Nephron progenitor cell (in vitro differentiated cells): ENCODE data around the gene LEKR1.
"Not testable (repeated sequence)": the region's sequence is repeated elsewhere in the genome, so short reads cannot be mapped to it uniquely, and the experiment has no call there.

Experiments used
- DNase-seq: peaks from one replicate; pipeline ENCODE4 v3.0.0; 2021
- H3K27ac Mint-ChIP-seq: 2 replicates; pipeline ENCODE4 v1.8.0; 2021; ENCODE audit warnings: mild to moderate bottlenecking, moderate library complexity, mixed read lengths
- H3K27me3 Mint-ChIP-seq: 2 replicates; pipeline ENCODE4 v1.8.0; 2021; ENCODE audit warnings: mild to moderate bottlenecking, low read depth, mixed read lengths; ENCODE audit not compliant: poor library complexity
- H3K36me3 Mint-ChIP-seq: 2 replicates; pipeline ENCODE4 v1.8.0; 2021; ENCODE audit warnings: low read depth, mixed read lengths
- H3K4me1 Mint-ChIP-seq: 2 replicates; pipeline ENCODE4 v1.8.0; 2021; ENCODE audit warnings: mixed read lengths
- H3K4me3 Mint-ChIP-seq: 2 replicates; pipeline ENCODE4 v1.8.0; 2021; ENCODE audit warnings: mild to moderate bottlenecking, moderate library complexity, mixed read lengths
- H3K9me3 Mint-ChIP-seq: 2 replicates; pipeline ENCODE4 v1.8.0; 2021; ENCODE audit warnings: mild to moderate bottlenecking, moderate library complexity, mixed read lengths
- TF ChIP-seq, protein P1 (sequence below): fragments of 200-600 bp; sonication (generic); IDR thresholded peaks from 2 replicates; pipeline ENCODE4 v1.5.0; 2021; ENCODE audit warnings: antibody characterized with exemption

The LEKR1 gene

DNA sequence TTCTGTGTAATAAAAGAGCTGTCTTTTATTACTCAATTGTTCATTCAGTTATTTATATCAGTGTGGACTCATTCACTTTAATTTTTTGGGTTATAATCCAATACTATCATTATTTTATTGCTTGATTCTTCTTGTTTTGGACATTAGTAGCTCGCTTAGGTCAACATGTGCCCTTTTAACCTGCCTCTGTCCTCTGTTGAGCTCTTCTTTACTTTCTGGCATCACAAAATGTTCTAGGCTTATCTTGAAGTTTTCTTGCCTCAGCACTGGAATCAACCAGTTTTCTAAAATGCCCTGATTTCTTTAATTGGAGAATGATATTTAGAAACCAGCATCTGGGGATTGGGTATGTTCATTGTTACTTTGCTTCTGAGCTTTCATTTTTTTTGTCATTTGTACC is 82.2 kb downstream of the LEKR1 start:
- Mint-ChIP-seq H3K27me3 (no peaks in the 10 kb centered on the region), H3K27ac (no peak overlapping the region), H3K4me3 (no peak overlapping the region), H3K4me1 (no peaks in the 10 kb centered on the region), H3K9me3 (no peaks in the 10 kb centered on the region), H3K36me3 (no peaks in the 10 kb centered on the region)
- TF ChIP-seq, protein P1, sequence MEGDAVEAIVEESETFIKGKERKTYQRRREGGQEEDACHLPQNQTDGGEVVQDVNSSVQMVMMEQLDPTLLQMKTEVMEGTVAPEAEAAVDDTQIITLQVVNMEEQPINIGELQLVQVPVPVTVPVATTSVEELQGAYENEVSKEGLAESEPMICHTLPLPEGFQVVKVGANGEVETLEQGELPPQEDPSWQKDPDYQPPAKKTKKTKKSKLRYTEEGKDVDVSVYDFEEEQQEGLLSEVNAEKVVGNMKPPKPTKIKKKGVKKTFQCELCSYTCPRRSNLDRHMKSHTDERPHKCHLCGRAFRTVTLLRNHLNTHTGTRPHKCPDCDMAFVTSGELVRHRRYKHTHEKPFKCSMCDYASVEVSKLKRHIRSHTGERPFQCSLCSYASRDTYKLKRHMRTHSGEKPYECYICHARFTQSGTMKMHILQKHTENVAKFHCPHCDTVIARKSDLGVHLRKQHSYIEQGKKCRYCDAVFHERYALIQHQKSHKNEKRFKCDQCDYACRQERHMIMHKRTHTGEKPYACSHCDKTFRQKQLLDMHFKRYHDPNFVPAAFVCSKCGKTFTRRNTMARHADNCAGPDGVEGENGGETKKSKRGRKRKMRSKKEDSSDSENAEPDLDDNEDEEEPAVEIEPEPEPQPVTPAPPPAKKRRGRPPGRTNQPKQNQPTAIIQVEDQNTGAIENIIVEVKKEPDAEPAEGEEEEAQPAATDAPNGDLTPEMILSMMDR: no peak
- DNase-seq: no peak

DNA sequence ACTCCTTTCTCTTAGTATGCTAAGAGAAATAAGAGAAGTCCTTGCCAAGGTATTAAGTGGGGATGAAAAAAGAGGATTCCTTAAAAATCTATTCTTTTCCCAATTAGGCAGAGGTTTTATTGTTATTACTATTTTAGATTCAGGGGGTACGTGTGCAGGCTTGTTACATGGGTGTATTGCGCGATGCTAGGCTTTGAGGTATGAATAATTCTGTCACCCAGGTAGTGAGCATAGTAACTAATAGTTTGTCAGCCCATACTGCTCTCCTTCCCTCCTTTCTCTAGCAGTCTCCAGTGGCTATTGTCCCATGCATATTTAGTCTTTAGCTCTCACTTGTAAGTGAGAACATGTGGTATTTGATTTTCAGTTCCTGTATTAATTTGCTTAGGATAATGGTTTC is 83.9 kb downstream of the LEKR1 start:
- peaks cover 3% of the 10 kb centered on the region for H3K9me3 Mint-ChIP-seq
- no peak overlapping the region for H3K27ac Mint-ChIP-seq
- H3K36me3 Mint-ChIP-seq: no peaks in the 10 kb centered on the region
- no peak overlapping the region for H3K4me3 Mint-ChIP-seq
- no peaks in the 10 kb centered on the region for H3K27me3 Mint-ChIP-seq
- no peak for DNase-seq
- TF ChIP-seq, protein P1: no peak
- H3K4me1 Mint-ChIP-seq: no peaks in the 10 kb centered on the region

DNA sequence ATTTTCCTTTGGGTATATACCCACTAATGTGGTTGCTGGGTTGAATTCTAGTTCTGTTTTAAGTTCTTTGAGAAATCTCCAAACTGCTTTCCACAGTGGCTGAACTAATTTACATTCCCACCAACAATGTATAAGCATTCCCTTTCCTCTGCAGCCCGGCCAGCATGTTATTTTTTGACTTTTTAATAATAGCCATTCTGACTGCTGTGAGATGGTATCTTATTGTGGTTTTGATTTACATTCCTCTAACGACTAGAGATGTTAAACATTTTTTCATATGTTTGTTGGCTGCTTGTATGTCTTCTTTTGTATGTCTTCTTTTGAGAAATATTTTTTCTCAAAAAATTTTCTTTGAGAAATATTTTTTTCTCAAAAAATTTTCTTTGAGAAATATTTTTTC is 84.7 kb downstream of the LEKR1 start:
- not testable (repeated sequence) for H3K4me1 Mint-ChIP-seq, DNase-seq, H3K27me3 Mint-ChIP-seq, H3K27ac Mint-ChIP-seq, H3K4me3 Mint-ChIP-seq, H3K36me3 Mint-ChIP-seq
- H3K9me3 Mint-ChIP-seq: peaks cover 11% of the 10 kb centered on the region

DNA sequence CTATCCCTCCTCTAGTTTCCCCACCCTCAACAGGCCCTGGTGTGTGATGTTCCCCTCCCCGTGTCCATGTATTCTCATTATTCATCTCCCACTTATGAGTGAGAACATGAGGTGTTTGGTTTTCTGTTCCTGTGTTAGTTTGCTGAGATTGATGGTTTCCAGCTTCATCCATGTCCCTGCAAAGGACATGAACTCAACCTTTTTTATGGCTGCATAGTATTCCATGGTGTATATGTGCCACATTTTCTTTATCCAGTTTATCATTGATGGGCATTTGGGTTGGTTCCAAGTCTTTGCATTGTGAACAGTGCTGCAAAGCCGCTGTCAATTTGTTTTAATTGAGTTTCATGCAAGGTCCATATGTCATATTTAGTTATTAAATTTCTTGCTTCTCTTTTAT is 88.1 kb downstream of the LEKR1 start:
- not testable (repeated sequence) for H3K4me1 Mint-ChIP-seq, H3K27me3 Mint-ChIP-seq, H3K4me3 Mint-ChIP-seq

DNA sequence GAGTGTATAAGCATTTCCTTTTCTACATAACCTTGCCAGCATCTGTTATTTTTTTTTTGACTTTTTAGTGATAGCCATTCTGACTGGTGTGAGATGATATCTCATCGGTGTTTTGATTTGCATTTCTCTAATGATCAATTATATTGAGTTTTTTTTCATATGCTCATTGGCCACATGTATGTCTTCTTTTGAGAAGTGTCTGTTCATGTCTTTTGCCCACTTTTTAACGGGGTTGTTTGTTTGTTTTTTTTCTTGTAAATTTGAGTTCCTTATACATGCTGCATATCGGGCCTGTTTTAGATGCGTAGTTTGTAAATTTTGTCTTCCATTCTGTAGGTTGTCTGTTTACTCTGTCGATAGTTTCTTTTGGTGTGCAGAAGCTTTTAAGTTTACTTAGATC is 89.2 kb downstream of the LEKR1 start:
- H3K4me3 Mint-ChIP-seq: no peak overlapping the region
- TF ChIP-seq, protein P1: no peak
- DNase-seq: no peak
- H3K27ac Mint-ChIP-seq: no peak overlapping the region
- no peaks in the 10 kb centered on the region for H3K36me3 Mint-ChIP-seq
- H3K27me3 Mint-ChIP-seq: no peaks in the 10 kb centered on the region
- H3K9me3 Mint-ChIP-seq: peaks cover 14% of the 10 kb centered on the region
- no peaks in the 10 kb centered on the region for H3K4me1 Mint-ChIP-seq

More for the DNA sequence above, 88.1 kb downstream of the LEKR1 start:
- H3K27ac Mint-ChIP-seq, DNase-seq, H3K36me3 Mint-ChIP-seq: not testable (repeated sequence)
- peaks cover 14% of the 10 kb centered on the region for H3K9me3 Mint-ChIP-seq

DNA sequence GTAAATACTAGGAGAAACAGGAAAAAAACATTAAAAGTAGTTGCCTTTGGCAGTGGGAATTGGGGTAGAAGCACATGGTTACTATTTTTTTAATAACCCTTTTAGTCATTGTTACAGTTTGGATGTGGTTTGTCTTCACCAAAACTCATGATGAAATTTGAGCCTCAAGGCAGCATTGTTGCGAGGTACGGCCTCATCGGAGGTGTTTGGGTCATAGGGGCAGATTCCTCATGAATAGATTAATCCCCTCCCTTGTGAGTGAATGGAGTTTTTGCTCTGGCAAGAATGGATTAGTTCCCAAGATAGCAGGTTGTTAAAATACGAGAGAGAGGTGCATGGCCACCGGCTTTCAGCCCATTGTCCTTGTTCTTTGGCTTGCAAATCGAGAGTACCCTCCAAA is 92.6 kb downstream of the LEKR1 start:
- no peaks in the 10 kb centered on the region for H3K4me1 Mint-ChIP-seq
- no peak overlapping the region for H3K4me3 Mint-ChIP-seq
- TF ChIP-seq, protein P1: no peak
- H3K9me3 Mint-ChIP-seq: peaks cover 23% of the 10 kb centered on the region
- DNase-seq: no peak
- H3K27ac Mint-ChIP-seq: no peak overlapping the region
- no peaks in the 10 kb centered on the region for H3K27me3 Mint-ChIP-seq
- peaks cover 6% of the 10 kb centered on the region for H3K36me3 Mint-ChIP-seq

DNA sequence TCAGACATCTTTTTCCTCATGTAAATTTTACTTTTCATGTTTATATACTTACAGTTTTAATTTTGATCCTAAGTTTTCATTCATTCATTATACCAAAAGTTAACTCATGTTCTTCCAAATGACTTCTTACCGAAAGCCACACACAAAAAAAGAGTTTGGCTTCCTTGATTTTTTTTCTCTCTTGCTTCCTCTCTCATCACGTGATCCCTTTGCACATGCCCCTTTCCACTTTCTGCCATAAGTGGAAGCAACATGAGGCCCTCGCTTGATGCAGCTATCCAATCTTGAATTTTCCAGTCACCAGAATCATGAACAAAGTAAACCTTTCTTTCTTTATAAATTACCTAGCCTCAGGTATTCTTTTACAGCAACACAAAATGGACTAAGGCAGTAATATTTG is 93.7 kb downstream of the LEKR1 start:
- Mint-ChIP-seq H3K27me3 (no peaks in the 10 kb centered on the region), H3K4me3 (no peak overlapping the region), H3K27ac (no peak overlapping the region), H3K36me3 (peaks cover 14% of the 10 kb centered on the region), H3K9me3 (peaks cover 33% of the 10 kb centered on the region), H3K4me1 (no peaks in the 10 kb centered on the region)
- TF ChIP-seq, protein P1: no peak
- no peak for DNase-seq
